HG03575 (cell line): Measurements from ENCODE around the gene PLCB4.

Experiments
- ATAC-seq: cut with Tn5 transposase; IDR thresholded peaks from one replicate; pipeline ENCODE4 v1.9.1; 2021; ENCODE audit not compliant: unreplicated experiment, insufficient number of reproducible peaks, low FRiP score; ENCODE audit errors: extremely low read depth

The PLCB4 gene

DNA sequence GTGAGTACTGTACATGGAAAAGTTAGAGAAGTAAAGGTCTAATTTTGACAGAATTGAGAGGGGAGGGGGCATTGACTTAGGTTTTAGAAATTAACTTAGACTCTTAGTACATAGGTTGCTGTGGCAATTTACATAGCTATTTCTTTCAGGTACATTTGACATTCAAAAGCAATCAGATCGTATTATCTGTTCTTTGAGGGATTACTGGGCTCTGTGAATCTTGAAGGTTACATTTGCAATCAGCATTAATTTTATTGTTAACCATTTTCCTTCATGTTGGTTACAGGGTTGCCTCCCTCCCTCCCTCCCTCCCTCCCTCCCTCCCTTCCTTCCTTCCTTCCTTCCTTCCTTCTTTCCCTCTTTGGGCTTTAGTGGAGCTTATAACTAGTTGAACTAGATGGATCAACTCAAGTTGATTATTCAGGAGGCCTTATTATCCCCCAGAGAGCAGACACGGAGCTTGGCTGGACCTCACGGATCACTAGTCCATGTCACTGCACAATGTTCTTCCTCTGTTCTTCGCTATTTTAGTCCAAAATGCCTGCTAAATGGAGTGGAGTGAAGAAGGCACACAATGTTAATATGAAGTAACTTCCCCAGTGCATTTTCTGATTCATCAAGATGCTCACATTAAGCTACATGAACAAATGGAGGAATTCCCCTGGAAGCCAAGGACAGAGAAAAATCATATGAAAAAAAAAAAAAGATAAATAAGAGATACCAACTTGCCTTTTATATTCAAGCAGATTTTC is 87.8 kb downstream of the PLCB4 start:
- ATAC-seq: no peak

- no peak for ATAC-seq
Measured at GRCh38 chr20:9160331-9160730, 91.4 kb downstream of the PLCB4 start.

DNA sequence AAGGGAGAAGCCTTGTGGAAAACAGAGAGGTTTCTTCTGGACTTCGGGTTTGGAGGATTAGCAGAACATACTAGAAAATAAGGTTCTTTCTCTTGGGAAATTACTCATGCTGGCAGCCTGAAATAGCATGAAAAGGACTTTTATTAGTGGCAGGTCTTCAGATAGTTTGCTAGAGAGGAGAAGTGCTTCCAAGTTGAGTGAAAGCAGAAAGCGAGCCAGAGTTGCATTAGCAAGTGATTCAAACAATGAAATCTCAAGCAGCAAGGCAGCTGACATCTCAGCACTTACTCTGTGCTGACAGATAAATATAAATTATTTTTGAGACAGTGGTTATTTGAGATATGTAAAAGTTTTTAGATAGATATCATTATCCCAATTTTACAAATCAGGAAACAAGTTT is 91.9 kb downstream of the PLCB4 start:
- no peak for ATAC-seq

DNA sequence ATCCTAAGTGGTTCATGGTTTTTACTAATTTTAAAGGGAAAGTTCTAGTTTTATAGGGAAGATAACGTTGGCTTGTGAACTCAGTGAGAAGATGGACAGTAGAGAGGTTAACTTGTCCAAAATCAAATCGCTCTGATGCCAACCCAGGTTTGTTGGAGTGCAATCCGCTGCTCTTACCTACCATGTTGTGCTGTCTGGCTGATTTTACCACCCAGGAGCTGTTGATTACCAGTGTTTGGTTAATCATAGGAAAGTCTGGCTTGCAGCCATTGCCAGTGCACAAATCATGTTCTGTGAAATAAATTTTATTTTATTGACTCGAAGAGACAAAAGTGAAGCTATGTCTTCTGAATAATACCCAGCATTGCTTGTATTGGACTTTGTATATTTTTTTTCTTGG is 92.4 kb downstream of the PLCB4 start:
- ATAC-seq: no peak

DNA sequence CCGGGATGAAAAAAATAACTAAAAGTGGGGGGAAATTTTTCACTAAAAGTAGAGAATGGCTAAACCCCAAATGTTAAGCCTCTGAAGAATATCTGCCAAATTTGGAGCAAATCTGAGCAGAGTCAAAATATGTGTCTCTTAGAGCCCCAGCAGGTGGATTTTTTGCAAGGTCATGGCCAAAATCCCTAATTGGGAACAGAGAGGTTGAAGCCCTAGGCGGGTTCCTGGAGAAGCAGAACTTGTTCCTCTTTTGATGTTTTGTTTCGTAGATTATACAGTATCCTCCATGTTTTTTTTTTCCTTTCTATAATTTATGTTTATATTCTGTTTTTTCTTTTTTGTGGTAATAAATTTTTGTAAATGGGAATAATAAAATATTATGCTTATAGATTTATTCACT is 94.4 kb downstream of the PLCB4 start:
- ATAC-seq: no peak

- no peak for ATAC-seq
Measured at GRCh38 chr20:9163995-9164394, 95.1 kb downstream of the PLCB4 start.

DNA sequence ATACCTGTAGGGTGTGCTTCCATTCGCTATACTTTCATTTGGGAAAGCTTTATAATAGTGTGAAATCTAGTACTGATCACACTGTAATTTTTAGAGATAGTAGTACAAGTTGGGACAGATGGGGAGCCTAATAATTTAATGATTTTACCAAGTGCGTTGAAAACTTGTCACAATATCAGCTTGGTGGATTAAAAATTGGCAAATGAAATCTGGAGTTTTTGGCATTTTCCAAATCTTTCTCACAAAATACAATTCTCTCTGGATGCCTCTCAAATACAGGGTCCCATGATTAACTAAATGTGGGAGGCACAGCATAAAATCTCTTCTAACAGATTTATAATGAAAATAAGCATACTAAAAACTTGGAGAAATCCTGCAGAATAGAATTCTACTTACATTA is 96.4 kb downstream of the PLCB4 start:
- no peak for ATAC-seq

- ATAC-seq: no peak
Measured at GRCh38 chr20:9166153-9166780, 97.4 kb downstream of the PLCB4 start.

GRCh38 chr20:9169409-9169808 is 100.5 kb downstream of the PLCB4 start:
- ATAC-seq: no peak

DNA sequence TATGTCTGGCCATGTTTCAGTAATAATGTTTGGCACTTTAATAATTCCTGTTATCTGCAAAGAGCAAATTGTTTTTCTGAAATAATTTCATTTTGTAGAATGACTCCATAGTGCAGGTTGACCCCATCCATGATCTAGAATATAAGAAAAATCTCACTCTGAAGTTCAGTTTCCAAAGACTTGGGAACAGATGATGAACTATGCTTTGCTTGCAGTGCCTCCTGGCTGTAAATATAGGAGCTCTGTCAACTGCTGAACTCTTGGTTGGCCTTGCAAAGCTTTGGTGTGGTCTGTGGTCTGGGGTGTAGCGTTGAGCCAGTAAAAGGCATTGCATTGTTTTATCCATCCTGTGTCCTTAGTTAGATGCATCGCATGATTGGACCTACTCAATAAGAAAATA is 104.0 kb downstream of the PLCB4 start:
- no peak for ATAC-seq

DNA sequence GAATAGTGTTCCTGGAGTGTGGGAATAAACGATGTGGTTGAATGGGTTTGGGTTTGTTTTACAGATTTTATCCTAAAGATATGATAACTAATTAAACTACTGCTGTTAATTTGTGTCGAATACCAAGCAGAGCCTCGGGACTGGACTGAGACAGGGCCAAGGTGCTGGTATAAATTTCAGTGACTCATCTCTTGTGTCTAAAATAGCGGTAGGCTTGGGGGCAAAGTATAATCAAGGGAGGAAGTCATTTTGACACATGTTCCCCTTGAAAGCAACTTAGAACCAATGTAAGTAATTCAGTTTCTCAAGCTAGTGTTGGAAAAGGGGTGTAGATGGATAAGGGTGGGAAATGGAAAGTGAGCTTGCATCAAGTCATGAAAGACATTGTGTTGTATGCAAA is 108.4 kb downstream of the PLCB4 start:
- ATAC-seq: no peak

- ATAC-seq: no peak
Measured at GRCh38 chr20:9179193-9179802, 110.4 kb downstream of the PLCB4 start.

DNA sequence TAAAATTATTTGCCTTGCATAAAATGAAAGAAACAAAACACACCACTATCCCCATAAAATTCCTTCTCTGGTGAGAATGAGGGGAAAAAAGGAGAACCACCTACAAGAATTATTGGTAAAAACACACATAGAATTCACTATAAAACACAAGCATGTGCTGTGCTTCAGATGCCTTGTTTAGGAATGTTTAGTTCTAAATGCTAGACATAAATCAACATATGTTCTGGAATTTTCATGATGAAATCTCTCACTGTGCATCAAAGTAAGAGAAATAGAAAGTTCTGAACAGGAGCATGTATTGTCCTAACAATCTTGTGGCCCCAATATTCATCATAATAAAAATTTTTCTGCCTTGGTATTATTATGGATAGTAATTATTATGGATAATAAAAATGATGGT is 111.0 kb downstream of the PLCB4 start:
- no peak for ATAC-seq

- no peak for ATAC-seq
Measured at GRCh38 chr20:9180481-9181257, 111.8 kb downstream of the PLCB4 start.

DNA sequence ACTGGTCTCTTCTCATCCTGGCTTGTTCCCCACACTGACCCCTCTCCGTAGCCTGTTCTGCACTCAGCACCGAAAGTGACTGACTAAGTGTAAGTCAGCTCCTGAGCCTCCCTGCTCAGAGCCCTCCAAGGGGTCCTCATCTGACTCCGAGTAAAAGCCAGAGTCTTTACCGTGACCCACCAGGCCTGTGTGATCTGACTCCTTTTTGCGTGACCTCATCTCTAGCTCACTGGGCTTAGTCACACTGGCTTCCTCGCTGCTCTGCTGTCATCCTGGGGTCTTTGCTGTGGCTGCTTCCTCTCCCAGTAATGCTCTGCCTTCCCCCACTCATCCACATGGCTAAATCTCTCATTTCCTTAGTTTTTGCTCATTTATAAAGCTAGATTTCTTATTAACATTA is 116.6 kb downstream of the PLCB4 start:
- no peak for ATAC-seq

DNA sequence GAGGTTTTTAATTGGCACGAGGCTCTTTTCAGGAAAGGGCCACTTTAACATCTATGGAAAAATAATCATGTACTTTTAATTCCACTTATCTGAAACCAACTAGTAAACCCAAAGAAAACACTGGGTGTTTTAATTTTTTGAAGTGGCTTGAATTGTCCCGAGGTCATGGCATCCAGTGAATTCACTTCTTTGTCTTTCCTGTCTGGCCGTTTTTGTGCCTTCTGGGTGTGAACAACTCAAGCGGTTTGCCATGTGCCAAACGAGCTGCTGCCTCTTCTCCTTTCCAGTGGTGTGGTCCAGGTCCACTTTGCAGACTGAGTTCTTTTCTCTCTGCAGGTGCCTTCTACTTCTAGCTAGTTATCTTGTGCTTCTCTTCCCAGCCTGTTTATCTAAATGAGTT is 117.5 kb downstream of the PLCB4 start:
- ATAC-seq: no peak

DNA sequence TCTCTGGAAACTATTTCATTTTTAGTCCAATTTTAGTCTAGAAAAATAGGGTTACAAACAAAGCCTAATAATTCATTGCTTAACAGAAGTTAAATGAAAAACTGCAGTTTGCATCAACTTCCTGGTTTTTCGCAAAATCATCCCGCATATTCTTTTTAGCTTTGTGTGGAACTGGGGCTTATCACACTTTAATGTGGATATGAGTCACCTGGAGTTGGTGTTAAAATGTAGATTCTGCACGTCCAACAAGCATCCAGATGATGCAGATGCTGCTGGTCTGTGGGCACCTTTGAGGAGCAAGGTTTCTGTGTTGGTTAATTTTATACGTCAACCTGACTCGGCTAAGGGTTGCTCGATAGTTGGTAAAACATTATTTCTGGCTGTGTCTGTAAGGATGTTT is 126.1 kb downstream of the PLCB4 start:
- ATAC-seq: no peak

GRCh38 chr20:9196110-9196509 is 127.2 kb downstream of the PLCB4 start:
- no peak for ATAC-seq

- no peak for ATAC-seq
Measured at GRCh38 chr20:9198460-9198859, 129.6 kb downstream of the PLCB4 start.

- no peak for ATAC-seq
Measured at GRCh38 chr20:9200196-9200595, 131.3 kb downstream of the PLCB4 start.
